ENCODE measurements around the gene TNNT3. TPM values are rescaled to one million over a fixed set of nuclear protein-coding genes. Genes with fewer than 3 reads are reported as not detected.

TNNT3 gene
- total RNA-seq, 2 experiments from 2014 or later: 6.6 to 9.7 TPM

GRCh38 chr11:1953489-1954266 lies 34.2 kb downstream of the TNNT3 start:
- Mint-ChIP-seq H3K27ac (no peak overlapping the region), H3K9me3 (no peaks in the 10 kb centered on the region), H3K36me3 (ENCODE audit: low read depth) (no peaks in the 10 kb centered on the region), H3K27me3 (no peaks in the 10 kb centered on the region), H3K4me3 (no peak overlapping the region), H3K4me1 (no peaks in the 10 kb centered on the region)
- DNase-seq: peak; percentile 20
- ChIA-PET POLR2A (no interaction called here), CTCF (interaction anchor here (1.3 kb wide), 1 partner anchor 196 kb away, joined by 4 read pairs; no protein-coding TSS in a partner anchor)

DNA sequence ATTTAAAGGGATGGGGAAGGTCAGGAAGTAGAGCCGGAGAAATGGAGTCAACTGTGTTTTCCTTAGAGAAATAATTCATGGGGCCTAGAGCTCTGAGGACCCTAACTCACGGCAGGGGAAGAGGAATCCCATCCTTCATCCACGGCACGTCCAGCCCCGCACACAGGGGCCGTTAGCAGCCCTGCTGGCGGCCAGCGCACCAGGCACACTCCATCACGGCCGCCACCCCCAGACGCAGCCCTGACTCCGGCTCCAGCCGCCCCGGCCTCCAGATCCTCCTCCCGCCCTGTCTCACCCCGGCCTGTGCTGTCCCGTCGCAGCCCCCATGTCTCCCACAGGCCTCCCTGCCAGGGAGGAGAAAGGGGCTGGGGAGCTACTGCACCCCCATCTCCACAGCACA lies 38.9 kb downstream of the TNNT3 start:
- no peak for DNase-seq
- Mint-ChIP-seq H3K9me3 (no peaks in the 10 kb centered on the region), H3K4me3 (no peak overlapping the region), H3K27ac (no peak overlapping the region), H3K4me1 (no peaks in the 10 kb centered on the region), H3K27me3 (no peaks in the 10 kb centered on the region), H3K36me3 (ENCODE audit: low read depth) (no peaks in the 10 kb centered on the region)
- ChIA-PET POLR2A (no interaction called here), CTCF (no interaction called here)

DNA sequence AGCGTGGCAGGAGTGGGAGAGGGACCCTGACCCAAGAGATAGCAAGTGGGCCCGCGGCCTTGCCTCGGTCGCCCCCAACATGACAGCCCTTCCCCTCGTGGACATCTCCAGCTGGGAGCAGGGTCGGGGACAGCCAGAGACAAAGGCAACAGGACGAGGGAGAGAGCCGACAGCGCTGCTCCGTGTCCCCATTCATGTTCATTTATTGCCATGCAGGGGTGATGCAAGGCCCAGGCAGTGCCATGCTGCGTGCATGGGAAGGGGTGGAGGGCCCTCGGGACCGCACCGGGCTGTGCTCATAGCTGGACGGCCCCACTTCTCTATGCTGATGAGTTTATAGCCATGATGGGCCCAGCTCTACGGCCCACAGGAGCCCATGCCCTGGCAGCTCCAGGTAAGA lies 40.3 kb downstream of the TNNT3 start:
- H3K27me3 Mint-ChIP-seq: no peaks in the 10 kb centered on the region
- CTCF ChIA-PET: no interaction called here
- no peak for DNase-seq
- H3K4me1 Mint-ChIP-seq: no peaks in the 10 kb centered on the region
- H3K9me3 Mint-ChIP-seq: no peaks in the 10 kb centered on the region
- POLR2A ChIA-PET: no interaction called here
- no peak overlapping the region for H3K27ac Mint-ChIP-seq
- no peaks in the 10 kb centered on the region for H3K36me3 Mint-ChIP-seq (ENCODE audit: low read depth)
- no peak overlapping the region for H3K4me3 Mint-ChIP-seq

DNA sequence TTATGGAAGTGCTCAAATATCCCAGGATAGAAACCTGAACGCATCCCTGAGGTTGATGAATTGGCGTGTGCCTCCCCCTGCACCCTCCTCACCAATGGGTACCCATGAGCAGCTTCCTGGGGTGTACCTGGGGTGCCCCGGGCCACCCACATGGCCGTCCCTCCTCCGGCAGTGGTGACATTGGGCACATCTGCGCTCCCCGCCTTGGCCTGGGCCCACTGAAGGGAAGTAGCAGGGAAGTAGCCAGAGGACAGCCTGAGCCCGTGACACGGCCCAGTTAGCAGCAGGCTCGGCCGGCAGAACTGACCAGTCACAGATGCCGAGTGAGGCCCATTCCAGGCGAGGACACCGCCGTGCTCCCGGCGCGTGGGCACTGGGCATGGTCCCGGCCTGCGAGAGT lies 44.4 kb downstream of the TNNT3 start:
- no peak for DNase-seq
- Mint-ChIP-seq H3K4me1 (no peaks in the 10 kb centered on the region), H3K9me3 (no peaks in the 10 kb centered on the region), H3K36me3 (ENCODE audit: low read depth) (no peaks in the 10 kb centered on the region), H3K27ac (no peak overlapping the region), H3K27me3 (no peaks in the 10 kb centered on the region), H3K4me3 (no peak overlapping the region)
- ChIA-PET CTCF (no interaction called here), POLR2A (no interaction called here)

- no peak overlapping the region for H3K4me3 Mint-ChIP-seq
- H3K9me3 Mint-ChIP-seq: no peaks in the 10 kb centered on the region
- ChIA-PET CTCF (no interaction called here), POLR2A (no interaction called here)
- no peak overlapping the region for H3K27ac Mint-ChIP-seq
- no peaks in the 10 kb centered on the region for H3K27me3 Mint-ChIP-seq
- H3K36me3 Mint-ChIP-seq (ENCODE audit: low read depth): no peaks in the 10 kb centered on the region
- DNase-seq: no peak
- no peaks in the 10 kb centered on the region for H3K4me1 Mint-ChIP-seq
Measured at GRCh38 chr11:1964348-1964747, 44.8 kb downstream of the TNNT3 start.

GRCh38 chr11:1964955-1965354 lies 45.5 kb downstream of the TNNT3 start:
- H3K36me3 Mint-ChIP-seq (ENCODE audit: low read depth): no peaks in the 10 kb centered on the region
- H3K9me3 Mint-ChIP-seq: no peaks in the 10 kb centered on the region
- no peak overlapping the region for H3K27ac Mint-ChIP-seq
- H3K27me3 Mint-ChIP-seq: no peaks in the 10 kb centered on the region
- CTCF ChIA-PET: no interaction called here
- no peak overlapping the region for H3K4me3 Mint-ChIP-seq
- DNase-seq: no peak
- H3K4me1 Mint-ChIP-seq: no peaks in the 10 kb centered on the region
- POLR2A ChIA-PET: interaction anchor here (1.4 kb wide), 1 partner anchor 76 kb away, joined by 4 read pairs; no protein-coding TSS in a partner anchor

DNA sequence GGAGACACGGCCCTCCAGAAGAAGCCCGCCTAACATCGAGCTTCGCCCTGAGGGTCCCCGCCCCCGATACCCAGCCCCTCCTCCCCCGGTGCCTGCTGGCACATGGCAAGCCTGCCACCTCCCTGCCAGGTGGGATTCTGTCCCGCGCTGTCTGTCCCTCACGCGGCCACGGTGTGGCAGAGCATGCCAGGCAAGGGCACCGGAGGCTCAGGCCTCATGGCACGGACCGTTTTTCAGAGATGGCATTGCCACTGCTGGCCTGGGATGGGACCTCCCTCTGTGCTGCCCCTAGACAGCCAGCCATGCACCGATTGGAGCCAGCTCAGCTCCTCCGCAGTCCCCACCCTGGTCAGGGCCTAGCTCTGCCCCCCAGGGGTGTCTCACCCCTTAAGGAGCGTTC lies 47.0 kb downstream of the TNNT3 start:
- Mint-ChIP-seq H3K36me3 (ENCODE audit: low read depth) (no peaks in the 10 kb centered on the region), H3K27ac (no peak overlapping the region), H3K4me1 (no peaks in the 10 kb centered on the region), H3K9me3 (no peaks in the 10 kb centered on the region), H3K27me3 (no peaks in the 10 kb centered on the region), H3K4me3 (no peak overlapping the region)
- ChIA-PET CTCF (no interaction called here), POLR2A (interaction anchor here (1.4 kb wide), 1 partner anchor 78 kb away, joined by 4 read pairs; no protein-coding TSS in a partner anchor)
- DNase-seq: no peak

DNA sequence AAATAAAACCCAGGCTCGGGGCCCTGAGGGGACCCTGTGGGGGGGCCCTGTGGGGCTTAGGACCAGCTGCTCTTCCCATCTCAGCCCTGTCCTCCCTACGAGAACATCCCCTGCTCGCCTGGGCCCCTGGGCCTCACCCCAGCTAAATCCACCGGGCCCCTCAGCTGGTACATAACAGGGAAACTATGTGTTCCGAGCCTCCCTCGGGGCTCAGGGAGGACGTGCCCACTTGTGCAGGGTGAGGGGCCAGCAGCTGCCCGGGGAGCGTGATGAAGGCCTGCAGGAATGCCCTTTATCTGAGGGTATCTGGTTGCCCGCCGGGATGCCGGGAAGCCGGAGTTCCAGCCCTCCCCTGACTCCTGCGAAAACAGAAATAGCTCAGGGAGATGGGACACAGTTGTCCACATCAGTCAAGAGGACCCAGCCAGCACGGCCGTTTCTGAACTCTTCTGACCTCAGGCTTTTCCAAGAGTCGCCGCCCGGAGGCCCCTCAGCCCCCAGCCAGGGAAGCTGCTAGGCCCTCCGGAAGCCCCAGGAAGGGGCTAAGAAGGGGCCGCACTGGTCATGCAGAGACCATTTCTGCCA lies 48.2 kb downstream of the TNNT3 start:
- Mint-ChIP-seq H3K4me3 (no peak overlapping the region), H3K4me1 (no peaks in the 10 kb centered on the region), H3K27me3 (no peaks in the 10 kb centered on the region), H3K9me3 (no peaks in the 10 kb centered on the region), H3K36me3 (ENCODE audit: low read depth) (no peaks in the 10 kb centered on the region), H3K27ac (no peak overlapping the region)
- POLR2A ChIA-PET: no interaction called here
- CTCF ChIA-PET: no interaction called here
- no peak for DNase-seq

DNA sequence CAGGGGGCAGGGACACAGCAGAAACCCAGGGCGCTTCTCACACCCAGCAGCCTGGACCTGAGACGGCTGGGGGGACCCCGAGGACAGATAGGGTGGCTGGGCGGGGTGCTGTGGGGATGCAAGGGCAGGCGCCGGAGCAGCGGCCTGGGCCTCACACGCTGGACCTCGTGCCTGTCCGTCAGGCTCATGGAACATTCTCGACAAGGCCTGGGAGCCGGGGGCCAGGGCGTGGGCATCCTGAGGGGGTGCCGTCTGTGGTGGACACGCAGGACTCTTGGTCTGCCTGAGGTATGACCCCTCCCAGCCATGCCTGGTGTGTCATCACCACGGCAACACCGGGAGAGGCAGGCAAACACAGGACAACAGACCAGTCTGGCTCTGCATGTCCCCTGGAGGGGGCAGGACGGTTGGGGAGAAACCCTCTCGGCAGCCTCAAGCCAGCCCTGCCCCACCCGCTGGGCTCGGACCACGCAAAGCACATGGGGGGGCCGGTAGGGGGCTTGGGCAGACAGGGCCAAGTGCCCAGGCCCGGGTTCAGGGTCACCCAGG lies 49.0 kb downstream of the TNNT3 start:
- no peak overlapping the region for H3K27ac Mint-ChIP-seq
- ChIA-PET CTCF (no interaction called here), POLR2A (no interaction called here)
- H3K4me1 Mint-ChIP-seq: no peaks in the 10 kb centered on the region
- no peaks in the 10 kb centered on the region for H3K36me3 Mint-ChIP-seq (ENCODE audit: low read depth)
- no peak overlapping the region for H3K4me3 Mint-ChIP-seq
- DNase-seq: no peak
- no peaks in the 10 kb centered on the region for H3K9me3 Mint-ChIP-seq
- no peaks in the 10 kb centered on the region for H3K27me3 Mint-ChIP-seq

DNA sequence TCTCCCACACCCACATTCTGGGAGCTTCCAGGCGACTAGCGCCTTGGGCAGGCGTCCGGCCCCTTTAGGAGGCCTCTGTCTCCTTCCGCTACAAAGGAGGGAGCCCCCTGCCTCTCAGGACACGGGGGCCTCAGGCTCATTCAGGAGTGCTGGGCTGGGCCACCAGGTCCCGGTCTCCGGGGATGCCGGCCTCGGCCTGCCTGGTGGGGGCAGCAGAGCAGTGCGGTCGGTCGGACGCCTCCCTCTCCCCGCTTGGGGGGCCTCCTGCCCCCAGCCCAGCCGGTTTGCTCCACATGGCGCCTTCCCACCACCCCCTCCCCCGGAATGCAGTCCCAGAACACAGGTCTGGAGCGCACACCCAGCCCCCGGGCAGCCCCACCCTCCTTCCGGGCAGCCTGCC lies 49.5 kb downstream of the TNNT3 start:
- Mint-ChIP-seq H3K27ac (no peak overlapping the region), H3K4me1 (no peaks in the 10 kb centered on the region), H3K27me3 (no peaks in the 10 kb centered on the region), H3K4me3 (no peak overlapping the region), H3K9me3 (no peaks in the 10 kb centered on the region), H3K36me3 (ENCODE audit: low read depth) (no peaks in the 10 kb centered on the region)
- CTCF ChIA-PET: no interaction called here
- POLR2A ChIA-PET: no interaction called here
- DNase-seq: no peak

- no peaks in the 10 kb centered on the region for H3K27me3 Mint-ChIP-seq
- no peaks in the 10 kb centered on the region for H3K36me3 Mint-ChIP-seq (ENCODE audit: low read depth)
- CTCF ChIA-PET: no interaction called here
- H3K4me1 Mint-ChIP-seq: no peaks in the 10 kb centered on the region
- no peaks in the 10 kb centered on the region for H3K9me3 Mint-ChIP-seq
- no peak overlapping the region for H3K27ac Mint-ChIP-seq
- no peak overlapping the region for H3K4me3 Mint-ChIP-seq
- no peak for DNase-seq
- POLR2A ChIA-PET: no interaction called here
Measured at GRCh38 chr11:1969776-1970175, 50.3 kb downstream of the TNNT3 start.

DNA sequence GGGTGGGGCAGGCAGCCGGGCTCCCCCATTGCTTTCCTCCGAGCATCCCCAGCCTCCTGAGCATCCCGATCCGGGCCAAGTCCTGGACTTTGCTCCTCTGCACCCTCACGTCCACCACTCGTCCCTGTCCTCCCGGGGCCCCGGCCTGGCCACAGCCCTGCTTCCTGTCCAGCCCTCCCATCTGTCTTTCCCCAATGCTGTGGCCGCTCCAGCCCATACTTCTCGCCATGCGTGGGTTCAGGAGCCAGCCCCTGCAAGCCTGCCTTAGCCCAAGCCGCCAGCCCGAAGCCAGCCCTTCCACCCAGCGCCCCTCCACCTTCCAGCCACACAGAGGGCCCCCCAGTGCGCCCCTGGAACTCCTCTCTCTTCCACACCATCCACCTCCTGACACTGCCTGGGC lies 51.5 kb downstream of the TNNT3 start:
- Mint-ChIP-seq H3K9me3 (no peaks in the 10 kb centered on the region), H3K36me3 (ENCODE audit: low read depth) (no peaks in the 10 kb centered on the region), H3K27me3 (no peaks in the 10 kb centered on the region), H3K4me1 (no peaks in the 10 kb centered on the region), H3K4me3 (no peak overlapping the region), H3K27ac (no peak overlapping the region)
- DNase-seq: no peak
- CTCF ChIA-PET: no interaction called here
- POLR2A ChIA-PET: no interaction called here

DNA sequence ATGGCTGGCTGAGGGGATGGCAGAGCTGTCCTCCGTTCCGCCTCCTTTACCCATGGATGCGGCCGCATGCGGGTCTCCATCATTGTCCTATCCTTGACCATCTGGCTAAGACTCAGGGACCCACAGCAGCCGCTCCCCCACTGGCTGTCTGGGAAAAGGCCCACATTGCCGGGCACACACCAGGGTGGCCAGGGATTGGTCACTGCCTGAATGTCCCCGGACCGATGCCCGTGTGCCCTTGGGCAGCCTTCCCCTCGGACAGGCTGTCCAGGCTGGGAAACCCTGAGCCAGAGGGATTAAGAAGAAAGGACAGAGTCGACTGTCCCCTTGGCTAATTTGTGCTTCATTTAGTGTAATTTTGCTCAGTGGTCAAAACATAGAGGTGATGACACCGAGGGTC lies 55.7 kb downstream of the TNNT3 start:
- Mint-ChIP-seq H3K36me3 (ENCODE audit: low read depth) (no peaks in the 10 kb centered on the region), H3K9me3 (no peaks in the 10 kb centered on the region), H3K4me3 (no peak overlapping the region), H3K4me1 (no peaks in the 10 kb centered on the region), H3K27ac (no peak overlapping the region), H3K27me3 (no peaks in the 10 kb centered on the region)
- CTCF ChIA-PET: no interaction called here
- POLR2A ChIA-PET: no interaction called here
- no peak for DNase-seq
